ENCODE results near the gene IPCEF1. TPM values are rescaled to one million over a fixed set of nuclear protein-coding genes. Genes with fewer than 3 reads are reported as not detected.

The IPCEF1 gene
- total and polyA plus RNA-seq, 2 donors (not counting 3 experiments of a cell fraction or from before 2014, with no cell fraction given), result 0.01 to 0.51 TPM

DNA sequence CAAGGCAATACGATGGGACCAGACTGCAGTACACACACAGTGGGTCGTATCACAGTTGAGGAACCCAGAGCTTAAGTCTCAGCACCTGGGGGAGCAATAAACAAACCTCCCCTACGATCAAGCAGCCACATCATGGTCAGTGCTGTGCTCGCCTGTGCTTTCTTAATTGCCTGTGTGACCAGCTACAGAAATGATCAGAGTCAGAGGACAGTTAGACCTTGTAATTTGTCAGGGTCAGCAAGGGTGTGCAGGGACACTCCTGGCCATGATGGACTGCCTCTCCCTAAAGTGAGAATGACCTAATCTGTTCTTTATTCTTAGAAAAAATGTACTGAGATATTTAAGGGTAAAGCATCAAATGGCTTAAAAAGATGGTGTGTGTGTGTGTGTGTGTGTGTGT, 239.1 kb downstream of the IPCEF1 start:
- intact Hi-C loops (cut with micrococcal nuclease), result no loop called here
- Histone ChIP-seq H3K27me3 (ENCODE audit: control insufficient read depth in 2 of 2, insufficient read depth in 2 of 2, low read length in 2 of 2) (no peaks in the 10 kb centered on the region), H3K9me3 (replicated peaks; ENCODE audit: control insufficient read depth, insufficient read depth, low read length) (no peaks in the 10 kb centered on the region), H3K79me2 (ENCODE audit: control insufficient read depth, insufficient read depth, low read length) (no peaks in the 10 kb centered on the region), H3K4me3 (replicated peaks in 1 of 3; ENCODE audit: insufficient read depth in 1 of 3, low read depth in 1 of 3, low read length in 3 of 3) (no peak overlapping the region), H3K27ac (ENCODE audit: insufficient read depth, low read depth, low read length) (no peak overlapping the region), H2AFZ (ENCODE audit: low read depth, low read length) (no peak overlapping the region), H3K4me1 (ENCODE audit: control insufficient read depth, extremely low read depth, insufficient read depth, low read length) (no peaks in the 10 kb centered on the region), H3K9me1 (replicated peaks; ENCODE audit: control insufficient read depth, extremely low read depth, insufficient read depth, low read length) (no peaks in the 10 kb centered on the region), H4K20me1 (replicated peaks; ENCODE audit: control insufficient read depth, extremely low read depth, insufficient read depth, low read length) (no peaks in the 10 kb centered on the region), H3K9ac (replicated peaks; ENCODE audit: extremely low read depth, insufficient read depth, low read length) (no peak overlapping the region), H3K36me3 (ENCODE audit: control insufficient read depth in 2 of 2, extremely low read depth in 1 of 2, insufficient read depth in 2 of 2, low read length in 2 of 2) (no peaks in the 10 kb centered on the region), H3K4me2 (ENCODE audit: insufficient read depth, low read length) (no peak overlapping the region)
- ChIA-PET POLR2A (no interaction called here), CTCF (no interaction called here)
- FAIRE-seq (no peak), DNase-seq (ENCODE audit: low read depth, low spot score) (no peak)
- TF ChIP-seq POLR2A (IDR thresholded peaks at IDR 0.05; ENCODE audit: low read depth, low read length) (no peak), GATA2 (IDR thresholded peaks at IDR 0.05; ENCODE audit: insufficient read depth, insufficient read length, low read depth, low read length) (no peak), MYC (IDR thresholded peaks at IDR 0.05; ENCODE audit: low read depth, low read length) (no peak), EZH2 (IDR thresholded peaks at IDR 0.05; ENCODE audit: borderline replicate concordance, low read depth, low read length, severe bottlenecking) (no peak), POLR2AphosphoS5 (IDR thresholded peaks at IDR 0.05; ENCODE audit: insufficient read depth, low read depth, low read length) (no peak)
- TF ChIP-seq, protein P1, sequence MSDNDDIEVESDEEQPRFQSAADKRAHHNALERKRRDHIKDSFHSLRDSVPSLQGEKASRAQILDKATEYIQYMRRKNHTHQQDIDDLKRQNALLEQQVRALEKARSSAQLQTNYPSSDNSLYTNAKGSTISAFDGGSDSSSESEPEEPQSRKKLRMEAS (IDR thresholded peaks at IDR 0.05; ENCODE audit: insufficient read depth, insufficient read length), result no peak
- TF ChIP-seq, protein P2, sequence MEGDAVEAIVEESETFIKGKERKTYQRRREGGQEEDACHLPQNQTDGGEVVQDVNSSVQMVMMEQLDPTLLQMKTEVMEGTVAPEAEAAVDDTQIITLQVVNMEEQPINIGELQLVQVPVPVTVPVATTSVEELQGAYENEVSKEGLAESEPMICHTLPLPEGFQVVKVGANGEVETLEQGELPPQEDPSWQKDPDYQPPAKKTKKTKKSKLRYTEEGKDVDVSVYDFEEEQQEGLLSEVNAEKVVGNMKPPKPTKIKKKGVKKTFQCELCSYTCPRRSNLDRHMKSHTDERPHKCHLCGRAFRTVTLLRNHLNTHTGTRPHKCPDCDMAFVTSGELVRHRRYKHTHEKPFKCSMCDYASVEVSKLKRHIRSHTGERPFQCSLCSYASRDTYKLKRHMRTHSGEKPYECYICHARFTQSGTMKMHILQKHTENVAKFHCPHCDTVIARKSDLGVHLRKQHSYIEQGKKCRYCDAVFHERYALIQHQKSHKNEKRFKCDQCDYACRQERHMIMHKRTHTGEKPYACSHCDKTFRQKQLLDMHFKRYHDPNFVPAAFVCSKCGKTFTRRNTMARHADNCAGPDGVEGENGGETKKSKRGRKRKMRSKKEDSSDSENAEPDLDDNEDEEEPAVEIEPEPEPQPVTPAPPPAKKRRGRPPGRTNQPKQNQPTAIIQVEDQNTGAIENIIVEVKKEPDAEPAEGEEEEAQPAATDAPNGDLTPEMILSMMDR (IDR thresholded peaks at IDR 0.05; ENCODE audit: extremely low read depth in 1 of 2, insufficient read depth in 1 of 2, low read depth in 1 of 2, low read length in 2 of 2), result no peak
- dilution Hi-C loops (cut with MboI; ENCODE audit: extremely low pct_ligation_motif_present, low sequenced_read_pairs), result no loop called here
- no TSS peak for BruUV-seq (replicated peaks)
